ENCODE results near the gene PDE11A. TPM values are rescaled to one million over a fixed set of nuclear protein-coding genes. Genes with fewer than 3 reads are reported as not detected.
A peak's percentile ranks its signal among the peaks of the same experiment; 100 is the strongest.

Gene PDE11A
- total and polyA plus RNA-seq, 2 experiments from 2014 or later, result 0.08 to 0.73 TPM

GRCh38 chr2:177611310-177611886 lies 461.2 kb downstream of the PDE11A start:
- Histone ChIP-seq H3K27me3 (ENCODE audit: insufficient read depth) (no peaks in the 10 kb centered on the region), H3K79me2 (replicated peaks; ENCODE audit: insufficient read depth) (no peaks in the 10 kb centered on the region), H3F3A (replicated peaks; ENCODE audit: low read depth) (no peaks in the 10 kb centered on the region), H3K9me2 (ENCODE audit: insufficient read depth) (no peaks in the 10 kb centered on the region), H3K4me2 (no peak overlapping the region), H3K27ac (ENCODE audit: low read depth) (no peak overlapping the region), H3K36me3 (ENCODE audit: insufficient read depth) (no peaks in the 10 kb centered on the region), H2AFZ (peak overlapping the region; percentile 4; the same call in 1 of the 2 replicates), H3K4me3 (no peak overlapping the region), H3K4me1 (ENCODE audit: insufficient read depth) (peaks cover 16% of the 10 kb centered on the region), H4K20me1 (replicated peaks; ENCODE audit: insufficient read depth) (no peaks in the 10 kb centered on the region)
- Mint-ChIP-seq H3K9me3 (peaks cover 3% of the 10 kb centered on the region; the same call in 1 of the 3 replicates), H3K4me3 (no peak overlapping the region), H3K4me1 (peaks cover 24% of the 10 kb centered on the region), H3K27me3 (ENCODE audit: insufficient read depth, low read depth, poor library complexity) (peaks cover 4% of the 10 kb centered on the region), H3K36me3 (ENCODE audit: low read depth) (no peaks in the 10 kb centered on the region), H3K27ac (no peak overlapping the region)
- DNase-seq (ENCODE audit: low spot score), result no peak
- TF ChIP-seq REST (IDR thresholded peaks at IDR 0.05; ENCODE audit: unreplicated experiment) (no peak), CTCF (conservative IDR thresholded peaks at IDR 0.05; ENCODE audit: low read depth in 2 of 2) (no peak), JUNB (IDR thresholded peaks at IDR 0.05; ENCODE audit: unreplicated experiment) (no peak), POLR2AphosphoS5 (IDR thresholded peaks at IDR 0.05; ENCODE audit: low read depth) (no peak), ZNF114 (CRISPR knock-in tag; IDR thresholded peaks at IDR 0.05) (no peak), NANOG (IDR thresholded peaks at IDR 0.05; ENCODE audit: borderline replicate concordance) (no peak), EZH2 (IDR thresholded peaks at IDR 0.05; ENCODE audit: low read depth, unreplicated experiment) (no peak), EZH2phosphoT487 (IDR thresholded peaks at IDR 0.05; ENCODE audit: unreplicated experiment) (no peak), ZNF331 (CRISPR knock-in tag; IDR thresholded peaks at IDR 0.05; ENCODE audit: low read depth) (no peak)
- no peak; the same call in 2 of the 3 replicates for ATAC-seq

- H2AFZ ChIP-seq, result peak overlapping the region; percentile 4; the same call in 1 of the 2 replicates
- ATAC-seq, result peak; percentile 70
- H3F3A ChIP-seq (replicated peaks; ENCODE audit: low read depth), result no peaks in the 10 kb centered on the region
- H3K4me3 ChIP-seq, result no peak overlapping the region
- no peak overlapping the region for H3K27ac ChIP-seq (ENCODE audit: low read depth)
- H3K4me1 ChIP-seq (ENCODE audit: insufficient read depth), result peaks cover 16% of the 10 kb centered on the region
- Mint-ChIP-seq H3K36me3 (ENCODE audit: low read depth) (no peaks in the 10 kb centered on the region), H3K4me3 (no peak overlapping the region), H3K9me3 (peaks cover 3% of the 10 kb centered on the region; the same call in 1 of the 3 replicates), H3K4me1 (peaks cover 25% of the 10 kb centered on the region), H3K27me3 (ENCODE audit: insufficient read depth, low read depth, poor library complexity) (peaks cover 4% of the 10 kb centered on the region), H3K27ac (no peak overlapping the region; the same call in 1 of the 2 replicates)
- no peak for DNase-seq (ENCODE audit: low spot score)
- H3K36me3 ChIP-seq (ENCODE audit: insufficient read depth), result no peaks in the 10 kb centered on the region
- H3K9me2 ChIP-seq (ENCODE audit: insufficient read depth), result no peaks in the 10 kb centered on the region
- no peaks in the 10 kb centered on the region for H4K20me1 ChIP-seq (replicated peaks; ENCODE audit: insufficient read depth)
- no peaks in the 10 kb centered on the region for H3K79me2 ChIP-seq (replicated peaks; ENCODE audit: insufficient read depth)
- H3K4me2 ChIP-seq, result no peak overlapping the region
- H3K27me3 ChIP-seq (ENCODE audit: insufficient read depth), result no peaks in the 10 kb centered on the region
- no peak for TF ChIP-seq CREB1 (CRISPR knock-in tag; IDR thresholded peaks at IDR 0.05; ENCODE audit: low read depth)
- no peak for TF ChIP-seq REST (IDR thresholded peaks at IDR 0.05; ENCODE audit: unreplicated experiment)
- TF ChIP-seq POLR2AphosphoS5 (IDR thresholded peaks at IDR 0.05; ENCODE audit: low read depth), result no peak
- TF ChIP-seq ZNF114 (CRISPR knock-in tag; IDR thresholded peaks at IDR 0.05), result no peak
- TF ChIP-seq ZNF331 (CRISPR knock-in tag; IDR thresholded peaks at IDR 0.05; ENCODE audit: low read depth), result no peak
- TF ChIP-seq ETS1 (IDR thresholded peaks at IDR 0.05), result no peak
- TF ChIP-seq EZH2phosphoT487 (IDR thresholded peaks at IDR 0.05; ENCODE audit: unreplicated experiment), result no peak
Measured at GRCh38 chr2:177610813-177611212, 461.8 kb downstream of the PDE11A start.
